ENCODE results near the gene AWAT2.

Gene AWAT2

DNA sequence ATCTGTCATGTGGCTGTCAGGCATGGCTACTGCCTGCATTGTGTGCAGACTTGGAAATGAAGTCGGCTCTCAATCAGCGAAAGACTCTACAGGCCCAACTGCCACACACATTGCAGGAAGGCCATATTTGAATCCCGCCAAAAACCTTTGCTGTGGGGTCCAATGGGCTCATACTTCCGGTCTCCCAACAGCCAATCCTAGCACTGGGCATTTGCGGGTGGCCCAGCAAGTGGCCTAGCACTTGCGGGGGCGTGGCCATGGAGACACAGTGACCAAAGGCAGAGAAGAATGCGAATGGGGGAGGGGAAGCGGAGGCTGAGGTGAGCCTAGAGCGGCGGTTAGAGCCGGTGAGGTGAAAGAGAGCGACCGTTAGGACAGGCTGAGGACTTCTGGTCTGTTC is 12.3 kb upstream of the AWAT2 start, which contains the start of gene OTUD6A:
Gene OTUD6A (plus strand): TSS at position 382 of the 400 bp plus-strand sequence. CDS start 68 bp downstream, outside the sequence.
- no peak within 1 kb of the TSS for H3K27ac ChIP-seq (ENCODE audit: low read depth, low read length)
- H3K36me3 ChIP-seq (ENCODE audit: low read length): no peaks in the 10 kb centered on the region
- no peaks in the 10 kb centered on the region for H3K9me3 ChIP-seq (ENCODE audit: insufficient read depth, low read length)
- H3K79me2 ChIP-seq (ENCODE audit: insufficient read depth, low read length): no peaks in the 10 kb centered on the region
- no peaks in the 10 kb centered on the region for H4K20me1 ChIP-seq (ENCODE audit: low read depth, low read length)
- TF ChIP-seq EZH2phosphoT487 (conservative IDR thresholded peaks at IDR 0.05; ENCODE audit: low read length): no peak
- TF ChIP-seq, protein P1, sequence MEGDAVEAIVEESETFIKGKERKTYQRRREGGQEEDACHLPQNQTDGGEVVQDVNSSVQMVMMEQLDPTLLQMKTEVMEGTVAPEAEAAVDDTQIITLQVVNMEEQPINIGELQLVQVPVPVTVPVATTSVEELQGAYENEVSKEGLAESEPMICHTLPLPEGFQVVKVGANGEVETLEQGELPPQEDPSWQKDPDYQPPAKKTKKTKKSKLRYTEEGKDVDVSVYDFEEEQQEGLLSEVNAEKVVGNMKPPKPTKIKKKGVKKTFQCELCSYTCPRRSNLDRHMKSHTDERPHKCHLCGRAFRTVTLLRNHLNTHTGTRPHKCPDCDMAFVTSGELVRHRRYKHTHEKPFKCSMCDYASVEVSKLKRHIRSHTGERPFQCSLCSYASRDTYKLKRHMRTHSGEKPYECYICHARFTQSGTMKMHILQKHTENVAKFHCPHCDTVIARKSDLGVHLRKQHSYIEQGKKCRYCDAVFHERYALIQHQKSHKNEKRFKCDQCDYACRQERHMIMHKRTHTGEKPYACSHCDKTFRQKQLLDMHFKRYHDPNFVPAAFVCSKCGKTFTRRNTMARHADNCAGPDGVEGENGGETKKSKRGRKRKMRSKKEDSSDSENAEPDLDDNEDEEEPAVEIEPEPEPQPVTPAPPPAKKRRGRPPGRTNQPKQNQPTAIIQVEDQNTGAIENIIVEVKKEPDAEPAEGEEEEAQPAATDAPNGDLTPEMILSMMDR (IDR thresholded peaks at IDR 0.05; ENCODE audit: insufficient read depth, low read length, poor library complexity, severe bottlenecking): no peak
- H3K9ac ChIP-seq (ENCODE audit: low read length): no peak within 1 kb of the TSS
- H3K27me3 ChIP-seq (ENCODE audit: low read length): no peaks in the 10 kb centered on the region
- H2AFZ ChIP-seq (ENCODE audit: low read depth, low read length, severe bottlenecking): no peak within 1 kb of the TSS
- no peak within 1 kb of the TSS for H3K4me3 ChIP-seq (ENCODE audit: insufficient read depth, low read length, poor library complexity, severe bottlenecking)
- H3K4me2 ChIP-seq (ENCODE audit: low read depth, low read length, poor library complexity, severe bottlenecking): no peak within 1 kb of the TSS
- no peaks in the 10 kb centered on the region for H3K9me2 ChIP-seq (replicated peaks; ENCODE audit: insufficient read depth, low read length)
- no peaks in the 10 kb centered on the region for H3F3A ChIP-seq (ENCODE audit: insufficient read depth)

DNA sequence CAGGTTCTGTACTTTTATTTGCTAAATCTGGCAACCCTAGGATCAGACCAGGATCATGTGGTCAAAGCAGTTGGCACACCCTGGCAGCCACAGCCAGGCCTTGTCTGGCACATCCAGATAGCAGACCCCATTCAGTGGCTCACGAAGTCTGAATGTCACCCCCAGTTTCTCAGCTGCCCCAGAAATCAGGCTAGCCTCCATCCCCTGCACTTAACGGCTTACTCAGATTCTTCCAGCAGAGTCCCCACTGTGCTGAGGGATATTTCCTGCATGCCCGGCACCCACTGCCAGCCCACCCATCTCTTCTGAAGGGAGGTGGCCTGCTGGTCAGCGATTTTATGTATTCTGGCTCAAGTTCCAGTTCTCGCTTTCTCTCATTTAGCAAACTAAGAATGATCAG is 4.7 kb upstream of the AWAT2 start:
- Histone ChIP-seq H3F3A (ENCODE audit: insufficient read depth) (no peaks in the 10 kb centered on the region), H3K27me3 (ENCODE audit: low read length) (no peaks in the 10 kb centered on the region), H3K79me2 (ENCODE audit: insufficient read depth, low read length) (no peaks in the 10 kb centered on the region), H3K9ac (ENCODE audit: low read length) (no peak overlapping the region), H3K9me3 (ENCODE audit: insufficient read depth, low read length) (no peaks in the 10 kb centered on the region), H4K20me1 (ENCODE audit: low read depth, low read length) (no peaks in the 10 kb centered on the region), H3K9me2 (replicated peaks; ENCODE audit: insufficient read depth, low read length) (no peaks in the 10 kb centered on the region), H3K4me2 (ENCODE audit: low read depth, low read length, poor library complexity, severe bottlenecking) (no peak overlapping the region), H3K27ac (ENCODE audit: low read depth, low read length) (no peak overlapping the region), H2AFZ (ENCODE audit: low read depth, low read length, severe bottlenecking) (no peak overlapping the region), H3K4me3 (ENCODE audit: insufficient read depth, low read length, poor library complexity, severe bottlenecking) (no peak overlapping the region), H3K36me3 (ENCODE audit: low read length) (no peaks in the 10 kb centered on the region)
- TF ChIP-seq EZH2phosphoT487 (conservative IDR thresholded peaks at IDR 0.05; ENCODE audit: low read length): no peak
- TF ChIP-seq, protein P1 (IDR thresholded peaks at IDR 0.05; ENCODE audit: insufficient read depth, low read length, poor library complexity, severe bottlenecking): no peak

DNA sequence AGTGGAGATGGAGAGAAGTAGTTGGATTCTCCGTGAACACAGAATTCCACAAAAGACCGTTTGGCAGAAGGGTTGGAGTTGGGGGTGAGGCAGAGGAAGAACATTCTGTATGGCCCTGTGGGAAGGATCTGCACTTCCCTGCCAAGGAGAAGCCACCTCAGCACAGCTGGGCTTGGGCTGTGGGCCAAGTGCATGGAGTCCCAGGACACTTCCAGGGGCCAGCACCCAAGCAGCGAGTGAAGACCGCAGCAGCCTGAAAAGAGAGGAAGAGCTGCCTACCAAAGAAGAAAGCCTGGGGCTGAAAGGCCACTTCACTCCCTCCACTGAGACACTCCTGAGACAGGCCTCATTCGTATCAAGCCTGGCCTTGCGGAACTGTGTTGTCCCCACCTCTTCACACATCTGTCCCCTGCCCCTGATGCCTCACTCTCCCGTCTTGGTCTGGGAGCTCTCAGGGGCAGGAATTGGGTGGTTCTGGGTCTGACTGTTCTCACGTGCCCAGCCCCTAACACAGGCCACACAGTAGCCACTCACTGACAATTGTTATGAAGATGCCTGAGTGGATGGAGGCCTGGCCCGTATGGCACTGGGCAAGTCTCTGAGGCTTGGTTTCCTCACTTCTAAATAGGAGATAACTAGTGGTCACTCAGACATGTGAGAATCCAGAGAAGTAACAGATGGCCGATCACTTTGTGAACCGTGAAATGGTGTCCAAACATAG is 3.3 kb upstream of the AWAT2 start:
- no peaks in the 10 kb centered on the region for H3F3A ChIP-seq (ENCODE audit: insufficient read depth)
- H4K20me1 ChIP-seq (ENCODE audit: low read depth, low read length): no peaks in the 10 kb centered on the region
- TF ChIP-seq EZH2phosphoT487 (conservative IDR thresholded peaks at IDR 0.05; ENCODE audit: low read length): no peak
- TF ChIP-seq, protein P1 (IDR thresholded peaks at IDR 0.05; ENCODE audit: insufficient read depth, low read length, poor library complexity, severe bottlenecking): no peak
- no peaks in the 10 kb centered on the region for H3K27me3 ChIP-seq (ENCODE audit: low read length)
- H2AFZ ChIP-seq (ENCODE audit: low read depth, low read length, severe bottlenecking): no peak overlapping the region
- no peaks in the 10 kb centered on the region for H3K79me2 ChIP-seq (ENCODE audit: insufficient read depth, low read length)
- H3K4me2 ChIP-seq (ENCODE audit: low read depth, low read length, poor library complexity, severe bottlenecking): no peak overlapping the region
- H3K9me2 ChIP-seq (replicated peaks; ENCODE audit: insufficient read depth, low read length): no peaks in the 10 kb centered on the region
- no peak overlapping the region for H3K4me3 ChIP-seq (ENCODE audit: insufficient read depth, low read length, poor library complexity, severe bottlenecking)
- H3K9ac ChIP-seq (ENCODE audit: low read length): no peak overlapping the region
- H3K27ac ChIP-seq (ENCODE audit: low read depth, low read length): no peak overlapping the region
- no peaks in the 10 kb centered on the region for H3K36me3 ChIP-seq (ENCODE audit: low read length)
- H3K9me3 ChIP-seq (ENCODE audit: insufficient read depth, low read length): no peaks in the 10 kb centered on the region
